Neural progenitor cell (in vitro differentiated cells): ENCODE measurements around the gene TTC39C.

Source experiments
- EZH2phosphoT487 ChIP-seq: fragments of 200-600 bp; sonication (generic); IDR thresholded peaks from 2 replicates; pipeline ENCODE4 v1.6.1; 2017; ENCODE audit warnings: antibody characterized with exemption
- TF ChIP-seq, protein P1 (sequence below): fragments of 200-600 bp; sonication (generic); IDR thresholded peaks from 2 replicates; pipeline ENCODE4 v1.5.1; 2017; ENCODE audit warnings: antibody characterized with exemption, mild to moderate bottlenecking

DNA sequence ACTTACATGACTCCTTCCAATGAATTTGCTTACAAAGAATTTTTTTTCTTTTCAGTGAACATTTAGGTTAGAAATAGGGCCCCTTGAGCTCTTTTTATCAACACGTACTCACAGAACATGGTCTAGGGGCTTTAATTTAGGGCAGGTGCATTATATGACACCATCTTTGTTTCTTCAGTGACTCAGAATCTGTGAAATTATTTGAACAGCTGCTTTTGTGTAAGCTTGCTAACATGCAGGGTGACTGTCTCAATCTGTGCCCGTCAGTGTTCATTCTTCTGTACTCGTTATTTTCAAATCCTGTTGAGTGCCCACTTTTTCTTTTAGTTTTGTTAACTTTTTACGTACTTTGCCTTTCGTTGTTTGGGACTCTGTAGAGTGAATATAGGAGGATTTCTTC lies 71.5 kb downstream of the TTC39C start:
- TF ChIP-seq EZH2phosphoT487 = no peak
- TF ChIP-seq, protein P1, sequence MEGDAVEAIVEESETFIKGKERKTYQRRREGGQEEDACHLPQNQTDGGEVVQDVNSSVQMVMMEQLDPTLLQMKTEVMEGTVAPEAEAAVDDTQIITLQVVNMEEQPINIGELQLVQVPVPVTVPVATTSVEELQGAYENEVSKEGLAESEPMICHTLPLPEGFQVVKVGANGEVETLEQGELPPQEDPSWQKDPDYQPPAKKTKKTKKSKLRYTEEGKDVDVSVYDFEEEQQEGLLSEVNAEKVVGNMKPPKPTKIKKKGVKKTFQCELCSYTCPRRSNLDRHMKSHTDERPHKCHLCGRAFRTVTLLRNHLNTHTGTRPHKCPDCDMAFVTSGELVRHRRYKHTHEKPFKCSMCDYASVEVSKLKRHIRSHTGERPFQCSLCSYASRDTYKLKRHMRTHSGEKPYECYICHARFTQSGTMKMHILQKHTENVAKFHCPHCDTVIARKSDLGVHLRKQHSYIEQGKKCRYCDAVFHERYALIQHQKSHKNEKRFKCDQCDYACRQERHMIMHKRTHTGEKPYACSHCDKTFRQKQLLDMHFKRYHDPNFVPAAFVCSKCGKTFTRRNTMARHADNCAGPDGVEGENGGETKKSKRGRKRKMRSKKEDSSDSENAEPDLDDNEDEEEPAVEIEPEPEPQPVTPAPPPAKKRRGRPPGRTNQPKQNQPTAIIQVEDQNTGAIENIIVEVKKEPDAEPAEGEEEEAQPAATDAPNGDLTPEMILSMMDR = no peak
